NOMO-1 treated with dmso at 0.1 percent for 144 hours (cell line): ENCODE measurements around the gene FREM2.

ENCODE experiments used
- DNase-seq: peaks from one replicate; lab custom pipeline; 2025; ENCODE audit not compliant: unreplicated experiment; lab: John Stamatoyannopoulos, UW

The FREM2 gene

GRCh38 chr13:38686577-38687245 is at the start of gene FREM2:
FREM2 (plus strand) TSS chr13:38687077; CDS start chr13:38687345, 268 bp downstream.
- DNase-seq = no peak

GRCh38 chr13:38637576-38637975 is 49.3 kb upstream of the FREM2 start:
- DNase-seq = no peak

GRCh38 chr13:38641164-38641948 is 45.5 kb upstream of the FREM2 start:
- DNase-seq = no peak

- DNase-seq = no peak
Measured at GRCh38 chr13:38647312-38647711, 39.6 kb upstream of the FREM2 start.

DNA sequence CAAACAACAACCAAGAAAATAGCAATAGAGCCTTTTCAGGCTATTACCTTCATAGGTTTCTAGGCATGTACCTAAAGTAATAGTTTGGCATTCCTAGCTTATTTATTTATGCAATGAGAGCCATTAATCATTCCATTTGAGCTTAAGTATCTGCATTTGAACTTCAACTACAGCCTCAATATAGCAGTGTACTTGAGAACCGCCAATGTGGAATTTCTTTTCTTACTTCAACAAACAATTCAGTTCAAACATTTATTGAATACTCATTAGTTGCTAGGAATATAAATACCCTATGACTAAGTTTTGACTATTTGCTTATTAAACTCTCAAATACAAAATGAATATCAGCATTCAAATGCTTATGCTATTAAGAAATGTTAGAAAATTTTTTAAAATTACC is 38.0 kb upstream of the FREM2 start:
- no peak for DNase-seq

GRCh38 chr13:38656699-38657098 is 30.2 kb upstream of the FREM2 start:
- DNase-seq = no peak

DNA sequence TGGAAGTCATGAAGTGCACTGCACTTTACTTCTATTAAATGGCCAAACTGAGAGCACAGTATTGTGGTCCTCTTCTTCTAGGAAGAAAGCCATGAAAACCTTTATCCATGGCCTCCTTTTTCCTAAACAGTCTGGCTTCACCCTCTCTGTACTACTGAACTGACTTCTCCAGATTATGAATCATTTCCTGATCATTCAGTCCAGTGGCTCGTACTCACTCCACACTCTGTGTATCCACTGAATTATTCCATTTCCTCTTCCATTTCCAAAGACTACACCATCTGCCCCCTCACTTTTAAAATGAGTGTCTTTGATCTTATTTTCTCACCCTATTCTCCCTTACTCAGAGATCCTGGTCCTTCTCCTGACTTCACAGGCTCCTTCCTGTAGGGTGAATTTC is 29.7 kb upstream of the FREM2 start:
- DNase-seq = no peak

DNA sequence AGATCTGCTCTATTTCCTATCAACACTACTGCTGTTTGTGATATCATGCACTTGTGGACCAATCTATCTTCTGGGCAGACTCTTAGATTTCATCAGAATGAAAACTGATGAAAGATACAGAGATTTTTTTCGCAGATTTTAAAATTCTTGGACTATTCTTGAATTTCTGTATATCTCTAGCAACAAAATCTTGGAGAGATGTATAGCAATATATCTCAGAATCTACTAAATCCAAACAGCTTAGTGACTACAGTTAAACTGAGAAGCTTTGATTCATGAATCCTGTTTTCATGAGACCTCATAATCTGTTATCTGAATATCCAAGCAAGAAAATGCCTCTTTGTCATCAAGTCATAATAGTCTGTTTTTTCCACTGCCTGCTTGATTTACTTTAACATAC is 28.0 kb upstream of the FREM2 start:
- DNase-seq = no peak

DNA sequence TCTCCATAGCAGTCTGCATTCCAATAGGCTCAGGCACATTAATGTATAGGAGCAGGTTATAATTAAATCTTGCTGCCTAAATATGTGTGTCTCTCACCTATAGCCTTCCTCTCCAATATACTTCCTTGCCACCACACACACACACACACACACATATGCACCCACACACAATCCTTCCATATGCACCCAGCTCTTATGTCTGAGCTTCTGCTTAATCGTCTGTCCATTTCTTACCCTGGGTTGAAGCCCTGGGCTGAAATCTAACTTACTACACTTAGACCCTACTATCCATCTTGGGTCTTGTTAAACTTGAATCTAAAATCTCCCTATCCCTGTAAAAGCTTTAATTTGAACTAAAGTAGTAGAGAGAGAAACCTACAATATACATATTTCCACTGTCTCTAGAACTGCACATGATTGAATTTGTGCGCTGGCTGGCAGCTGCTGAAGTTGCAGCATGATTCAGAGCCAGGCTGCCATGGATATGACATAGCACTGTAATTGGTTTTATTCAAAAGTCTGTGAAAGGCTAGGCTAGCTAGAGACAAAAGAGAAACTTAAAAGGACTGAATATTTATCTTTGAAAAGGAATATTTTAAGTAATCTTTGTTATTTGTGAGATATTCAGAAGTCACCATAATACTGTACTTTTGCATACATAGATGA is 25.7 kb upstream of the FREM2 start:
- DNase-seq = no peak

- DNase-seq = no peak
Measured at GRCh38 chr13:38662362-38662761, 24.5 kb upstream of the FREM2 start.

GRCh38 chr13:38664906-38665305 is 22.0 kb upstream of the FREM2 start:
- DNase-seq = no peak

GRCh38 chr13:38667526-38668109 is 19.3 kb upstream of the FREM2 start:
- no peak for DNase-seq

GRCh38 chr13:38669234-38669964 is 17.5 kb upstream of the FREM2 start:
- no peak for DNase-seq

DNA sequence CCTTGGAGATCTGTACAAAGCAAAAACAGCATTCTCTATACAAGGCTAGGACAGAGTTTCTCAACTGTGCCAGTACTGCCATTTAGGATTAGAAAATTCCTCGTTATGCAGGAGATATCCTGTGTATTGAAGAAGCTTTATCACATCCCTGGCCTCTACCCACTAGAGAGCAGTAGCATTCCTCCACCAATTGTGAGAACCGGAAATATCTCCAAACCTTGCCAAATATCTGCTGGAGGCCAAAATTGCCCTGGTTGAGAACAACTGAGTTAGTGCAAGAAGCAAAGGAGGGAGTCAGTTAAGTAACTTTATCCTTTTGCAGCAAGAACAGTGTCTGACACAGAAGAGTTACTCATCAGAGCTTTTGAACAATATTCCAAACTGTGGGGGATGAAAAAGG is 16.2 kb upstream of the FREM2 start:
- DNase-seq = no peak

GRCh38 chr13:38671980-38672379 is 14.9 kb upstream of the FREM2 start:
- no peak for DNase-seq

DNA sequence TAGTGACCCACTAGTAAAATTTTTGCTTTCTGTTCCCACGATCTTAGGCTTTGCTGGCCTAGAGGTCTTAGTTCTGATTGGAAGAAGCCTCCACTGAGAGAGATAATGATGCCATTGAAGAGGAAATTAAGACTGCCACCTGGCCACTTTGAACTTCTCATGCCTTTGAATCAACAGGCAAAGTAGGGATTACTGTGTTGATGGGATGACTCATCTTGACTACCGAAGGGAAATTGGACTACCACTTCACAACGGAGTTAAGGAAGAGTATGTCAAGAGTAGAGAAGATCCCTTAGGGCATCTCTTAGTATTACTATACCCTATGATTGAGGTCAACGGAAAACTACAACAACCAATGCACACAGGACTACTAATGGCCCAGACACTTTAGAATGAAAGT is 12.7 kb upstream of the FREM2 start:
- no peak for DNase-seq

DNA sequence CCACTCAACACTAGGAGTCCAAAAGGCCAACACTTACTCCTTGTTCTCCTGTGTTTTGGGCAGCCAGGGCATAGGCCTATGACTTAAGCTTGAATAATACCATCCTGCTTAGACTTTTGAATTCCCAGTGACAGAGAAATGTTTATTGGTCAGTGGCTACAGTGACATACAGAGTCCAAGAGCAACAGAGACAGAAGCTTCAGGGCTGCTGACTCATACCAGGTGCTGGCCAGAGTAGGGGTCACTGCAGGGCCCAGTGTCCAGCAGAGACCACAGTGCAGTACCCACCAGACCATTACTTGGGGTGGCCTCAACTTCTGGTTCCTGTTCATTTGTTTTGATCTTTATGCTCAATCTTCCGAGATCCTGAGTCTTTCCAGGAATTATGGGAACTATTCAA is 6.0 kb upstream of the FREM2 start:
- DNase-seq = no peak

- no peak for DNase-seq
Measured at GRCh38 chr13:38684714-38685113, 2.2 kb upstream of the FREM2 start.

- no peak for DNase-seq
Measured at GRCh38 chr13:38685431-38685830, 1.4 kb upstream of the FREM2 start.

- no peak for DNase-seq
Measured at GRCh38 chr13:38685974-38686576, 802 bp upstream of the FREM2 start.
